ENCODE data around the gene NOC3L.
"Not testable (repeated sequence)": the region's sequence is repeated elsewhere in the genome, so short reads cannot be mapped to it uniquely, and the experiment has no call there.

NOC3L gene

GRCh38 chr10:94362360-94363250 lies at the start of gene NOC3L:
TSS of gene NOC3L (minus strand) at chr10:94362939. CDS start at chr10:94362838, 101 bp downstream.
- peak; percentile 62 for DNase-seq

- DNase-seq, result no peak
Observed at GRCh38 chr10:94412449-94412848, 49.7 kb upstream of the NOC3L start.

GRCh38 chr10:94411304-94411703 lies 48.6 kb upstream of the NOC3L start:
- DNase-seq, result no peak

GRCh38 chr10:94409021-94409657 lies 46.4 kb upstream of the NOC3L start:
- DNase-seq, result no peak

GRCh38 chr10:94407668-94408067 lies 44.9 kb upstream of the NOC3L start:
- no peak for DNase-seq

- DNase-seq, result no peak
Observed at GRCh38 chr10:94405406-94405805, 42.7 kb upstream of the NOC3L start.

- peak; percentile 10 for DNase-seq
Observed at GRCh38 chr10:94403380-94404213, 40.9 kb upstream of the NOC3L start.

GRCh38 chr10:94402843-94403379 lies 40.2 kb upstream of the NOC3L start:
- DNase-seq, result no peak

GRCh38 chr10:94402204-94402842 lies 39.6 kb upstream of the NOC3L start, which contains the start of gene TBC1D12:
TSS of gene TBC1D12 (plus strand) at chr10:94402541. CDS start at chr10:94402614, 73 bp downstream.
- peak; percentile 71 for DNase-seq

GRCh38 chr10:94398762-94399161 lies 36.0 kb upstream of the NOC3L start:
- no peak for DNase-seq

- no peak for DNase-seq
Observed at GRCh38 chr10:94397549-94398370, 35.0 kb upstream of the NOC3L start.

- DNase-seq, result not testable (repeated sequence)
Observed at GRCh38 chr10:94392117-94392516, 29.4 kb upstream of the NOC3L start.

GRCh38 chr10:94385733-94386132 lies 23.0 kb upstream of the NOC3L start:
- DNase-seq, result not testable (repeated sequence)

GRCh38 chr10:94383530-94383929 lies 20.8 kb upstream of the NOC3L start:
- DNase-seq, result no peak

- DNase-seq, result no peak
Observed at GRCh38 chr10:94376865-94377264, 14.1 kb upstream of the NOC3L start.

- DNase-seq, result no peak
Observed at GRCh38 chr10:94375374-94375773, 12.6 kb upstream of the NOC3L start.

GRCh38 chr10:94370501-94370900 lies 7.8 kb upstream of the NOC3L start:
- DNase-seq, result no peak

- DNase-seq, result no peak
Observed at GRCh38 chr10:94366382-94366781, 3.6 kb upstream of the NOC3L start.

- DNase-seq, result no peak
Observed at GRCh38 chr10:94364482-94364881, 1.7 kb upstream of the NOC3L start.

- no peak for DNase-seq
Observed at GRCh38 chr10:94363251-94363565, 469 bp upstream of the NOC3L start.

GRCh38 chr10:94361171-94361794 lies 1.5 kb downstream of the NOC3L start:
- no peak for DNase-seq

All from NCI-H2081 treated with DMSO at 0.1 percent for 48 hours (cell line).